Measurements from ENCODE around the gene DECR2.
"Not testable (repeated sequence)": the region's sequence is repeated elsewhere in the genome, so short reads cannot be mapped to it uniquely, and the experiment has no call there.

DECR2 gene

DNA sequence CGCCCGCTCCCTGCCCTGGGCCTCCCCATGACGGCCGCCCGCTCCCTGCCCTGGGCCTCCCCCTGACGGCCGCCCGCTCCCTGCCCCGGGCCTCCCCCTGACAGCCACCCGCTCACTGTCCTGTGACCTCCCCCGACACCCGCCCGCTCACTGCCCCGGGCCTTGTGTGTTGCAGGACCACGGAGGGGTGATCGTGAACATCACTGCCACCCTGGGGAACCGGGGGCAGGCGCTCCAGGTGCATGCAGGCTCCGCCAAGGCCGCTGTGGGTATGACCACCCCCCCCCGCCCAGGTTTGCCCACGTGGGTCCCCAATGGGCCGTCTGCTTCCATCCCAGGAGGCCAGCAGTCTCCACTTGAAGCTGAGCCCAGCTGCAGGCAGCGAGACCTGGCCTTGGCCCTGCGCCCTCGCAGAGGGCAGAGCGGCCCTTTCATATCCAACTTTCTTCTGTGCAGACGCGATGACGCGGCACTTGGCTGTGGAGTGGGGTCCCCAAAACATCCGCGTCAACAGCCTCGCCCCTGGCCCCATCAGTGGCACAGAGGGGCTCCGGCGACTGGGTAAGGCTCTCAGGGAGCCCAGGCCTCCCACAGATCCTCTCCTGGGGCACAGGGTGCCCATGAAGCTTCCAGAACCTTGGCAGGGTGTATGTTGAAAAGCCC is 9.0 kb downstream of the DECR2 start:
- peaks cover 15% of the 10 kb centered on the region for H3K36me3 ChIP-seq (ENCODE audit: insufficient read depth, low read length)
- H3K4me3 ChIP-seq (ENCODE audit: low read length) = no peak overlapping the region
- no peaks in the 10 kb centered on the region for H3K9me3 ChIP-seq (ENCODE audit: low read length)
- no peaks in the 10 kb centered on the region for H3K27me3 ChIP-seq (ENCODE audit: insufficient read depth, low read length)
- no peaks in the 10 kb centered on the region for H3K4me1 ChIP-seq (ENCODE audit: insufficient read depth, low read length)
- no peak overlapping the region for H2AFZ ChIP-seq (ENCODE audit: low read depth, low read length)

DNA sequence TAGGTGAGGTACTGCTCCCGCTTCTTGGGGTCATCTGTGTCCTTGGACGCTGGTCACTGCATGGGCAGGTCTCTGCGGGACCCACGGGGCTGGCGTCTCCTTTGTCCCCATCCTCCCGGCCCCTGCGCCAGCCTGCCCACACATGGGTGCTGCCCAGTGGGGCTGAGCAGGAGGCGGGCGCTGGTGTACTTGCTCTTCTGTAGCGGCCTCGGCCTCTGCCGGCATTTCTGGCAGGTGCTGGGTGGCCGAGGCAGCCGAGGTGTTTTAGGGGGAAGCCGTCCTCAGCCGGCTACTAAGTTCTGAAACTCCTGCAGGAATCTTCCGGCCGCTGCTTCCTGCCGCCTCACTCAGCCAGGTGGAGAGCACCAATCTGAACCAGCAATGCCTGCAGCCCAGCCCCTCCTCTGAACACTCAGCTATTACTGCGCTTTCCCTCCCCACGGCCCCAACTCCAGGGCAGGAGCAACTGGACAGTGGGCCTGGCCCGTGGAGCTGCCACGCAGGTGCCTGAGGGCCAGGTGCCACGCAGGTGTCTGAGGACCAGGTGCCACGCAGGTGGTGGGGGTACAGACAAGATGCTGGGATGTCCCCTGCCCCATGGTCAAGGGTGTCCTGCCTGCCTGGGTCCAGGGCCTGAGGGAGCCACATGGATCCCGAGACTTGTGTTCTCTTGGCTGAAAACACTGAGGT is 10.0 kb downstream of the DECR2 start:
- H3K4me1 ChIP-seq (ENCODE audit: insufficient read depth, low read length) = no peaks in the 10 kb centered on the region
- no peak overlapping the region for H3K4me3 ChIP-seq (ENCODE audit: low read length)
- no peak overlapping the region for H2AFZ ChIP-seq (ENCODE audit: low read depth, low read length)
- H3K27me3 ChIP-seq (ENCODE audit: insufficient read depth, low read length) = no peaks in the 10 kb centered on the region
- H3K9me3 ChIP-seq (ENCODE audit: low read length) = no peaks in the 10 kb centered on the region
- H3K36me3 ChIP-seq (ENCODE audit: insufficient read depth, low read length) = peaks cover 15% of the 10 kb centered on the region

- Histone ChIP-seq H3K4me3 (ENCODE audit: low read length) (no peak overlapping the region), H3K4me1 (ENCODE audit: insufficient read depth, low read length) (no peaks in the 10 kb centered on the region), H3K27me3 (ENCODE audit: insufficient read depth, low read length) (no peaks in the 10 kb centered on the region), H3K9me3 (ENCODE audit: low read length) (no peaks in the 10 kb centered on the region), H2AFZ (ENCODE audit: low read depth, low read length) (no peak overlapping the region), H3K36me3 (ENCODE audit: insufficient read depth, low read length) (peaks cover 15% of the 10 kb centered on the region)
Observed at GRCh38 chr16:414395-415169, 12.9 kb downstream of the DECR2 start.

DNA sequence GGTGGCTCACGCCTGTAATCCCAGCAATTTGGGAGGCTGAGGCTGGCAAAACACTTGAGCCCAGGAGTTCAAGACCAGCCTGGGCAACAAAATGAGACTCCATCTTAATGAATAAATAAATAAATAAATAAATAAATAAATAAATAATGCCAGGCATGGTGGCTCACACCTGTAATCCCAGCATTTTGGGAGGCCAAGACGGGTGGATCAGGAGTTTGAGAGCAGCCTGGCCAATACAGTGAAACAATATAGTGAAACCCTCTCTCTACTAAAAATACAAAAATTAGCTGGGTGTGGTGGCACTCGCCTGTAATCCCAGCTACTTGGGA is 13.4 kb downstream of the DECR2 start:
- not testable (repeated sequence) for H3K4me3 ChIP-seq (ENCODE audit: low read length); H3K27me3 ChIP-seq (ENCODE audit: insufficient read depth, low read length); H3K9me3 ChIP-seq (ENCODE audit: low read length); H3K4me1 ChIP-seq (ENCODE audit: insufficient read depth, low read length); H2AFZ ChIP-seq (ENCODE audit: low read depth, low read length)
- H3K36me3 ChIP-seq (ENCODE audit: insufficient read depth, low read length) = peaks cover 15% of the 10 kb centered on the region

DNA sequence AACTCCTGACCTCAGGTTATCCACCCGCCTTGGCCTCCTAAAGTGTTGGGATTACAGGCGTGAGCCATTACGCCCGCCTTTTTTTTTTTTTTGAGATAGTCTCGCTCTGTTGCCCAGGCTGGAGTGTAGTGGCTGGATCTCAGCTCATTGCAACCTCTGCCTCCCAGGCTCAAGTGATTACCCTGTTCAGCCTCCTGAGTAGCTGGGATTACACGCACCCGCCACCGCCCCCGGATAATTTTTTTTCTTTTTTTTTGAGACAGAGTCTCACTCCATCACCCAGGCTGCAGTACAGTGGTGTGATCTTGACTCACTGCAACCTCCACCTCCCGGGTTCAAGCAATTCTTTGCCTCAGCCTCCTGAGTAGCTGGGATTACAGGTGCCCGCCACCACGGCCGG is 20.5 kb downstream of the DECR2 start:
- not testable (repeated sequence) for H3K9me3 ChIP-seq (ENCODE audit: low read length); H3K4me1 ChIP-seq (ENCODE audit: insufficient read depth, low read length); H3K4me3 ChIP-seq (ENCODE audit: low read length)

GRCh38 chr16:424033-424622 is 22.4 kb downstream of the DECR2 start:
- Histone ChIP-seq H3K9me3 (ENCODE audit: low read length) (no peaks in the 10 kb centered on the region), H3K27me3 (ENCODE audit: insufficient read depth, low read length) (no peaks in the 10 kb centered on the region), H3K36me3 (ENCODE audit: insufficient read depth, low read length) (peaks cover 10% of the 10 kb centered on the region), H2AFZ (ENCODE audit: low read depth, low read length) (no peak overlapping the region), H3K4me3 (ENCODE audit: low read length) (no peak overlapping the region), H3K4me1 (ENCODE audit: insufficient read depth, low read length) (peaks cover 16% of the 10 kb centered on the region)

More for the DNA sequence above, 20.5 kb downstream of the DECR2 start:
- H3K27me3 ChIP-seq (ENCODE audit: insufficient read depth, low read length); H2AFZ ChIP-seq (ENCODE audit: low read depth, low read length); H3K36me3 ChIP-seq (ENCODE audit: insufficient read depth, low read length): not testable (repeated sequence)

DNA sequence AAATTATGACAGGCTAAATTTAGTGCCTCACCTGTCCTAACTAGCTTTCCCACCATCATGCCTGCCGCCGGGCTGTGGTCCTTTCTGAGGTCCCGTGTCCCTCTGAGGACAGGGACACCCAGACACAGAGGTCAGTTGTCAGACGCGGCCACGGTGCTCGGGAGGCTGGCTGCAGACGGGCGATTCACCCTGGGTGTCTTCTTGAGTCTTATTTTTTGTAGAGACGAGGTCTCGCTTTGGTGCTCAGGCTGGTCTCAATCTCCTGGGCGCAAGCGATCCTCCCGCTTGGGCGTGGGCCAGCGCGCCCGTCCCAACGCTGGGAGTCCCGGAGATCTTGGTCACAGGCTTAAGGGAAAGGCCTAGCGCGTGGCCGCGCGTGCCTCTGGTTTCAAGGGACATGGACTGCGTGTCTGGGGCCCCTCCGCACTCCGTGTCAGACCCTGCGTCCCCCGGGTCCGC is 23.0 kb downstream of the DECR2 start:
- H3K4me1 ChIP-seq (ENCODE audit: insufficient read depth, low read length) = peaks cover 16% of the 10 kb centered on the region
- H2AFZ ChIP-seq (ENCODE audit: low read depth, low read length) = peak overlapping the region; percentile 83
- peak overlapping the region; percentile 61 for H3K4me3 ChIP-seq (ENCODE audit: low read length)
- no peaks in the 10 kb centered on the region for H3K27me3 ChIP-seq (ENCODE audit: insufficient read depth, low read length)
- H3K9me3 ChIP-seq (ENCODE audit: low read length) = no peaks in the 10 kb centered on the region
- peaks cover 15% of the 10 kb centered on the region for H3K36me3 ChIP-seq (ENCODE audit: insufficient read depth, low read length)

DNA sequence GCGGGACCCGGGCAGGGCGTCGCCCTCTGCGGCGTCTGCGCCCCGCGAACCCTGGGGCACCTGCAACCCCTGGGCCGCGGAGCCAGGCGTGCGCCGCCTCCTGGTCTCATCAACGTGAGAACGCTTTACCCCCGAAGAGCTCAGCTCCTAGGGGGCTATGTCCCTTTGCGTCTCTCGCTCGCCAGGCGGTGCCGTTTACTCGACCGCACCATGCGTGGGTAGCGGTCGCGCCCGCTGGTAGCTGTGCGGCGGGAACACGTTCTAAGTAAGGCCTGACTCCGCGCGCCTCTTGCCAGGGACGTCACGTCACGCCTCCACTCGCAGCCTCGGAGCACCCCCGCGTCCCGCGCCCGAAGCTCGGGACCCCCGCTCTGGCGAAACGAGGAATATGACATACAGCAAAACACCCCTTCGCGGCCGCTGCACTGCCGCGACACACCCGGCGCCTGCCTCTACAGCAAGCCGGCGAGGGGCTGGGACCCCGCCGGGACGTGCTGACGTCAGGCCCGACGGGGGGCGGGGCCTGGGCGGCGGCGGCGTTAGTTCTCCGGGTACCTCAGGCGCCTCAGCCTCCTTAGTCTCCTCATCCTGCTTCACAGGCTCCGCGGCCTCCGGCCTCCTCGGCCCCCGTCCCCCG is 23.5 kb downstream of the DECR2 start, which contains the start of gene RAB11FIP3:
Gene RAB11FIP3 (plus strand): TSS at position 568 of the 637 bp plus-strand sequence. CDS start 358 bp downstream, outside the sequence.
- Histone ChIP-seq H3K4me1 (ENCODE audit: insufficient read depth, low read length) (peaks cover 21% of the 10 kb centered on the region), H3K36me3 (ENCODE audit: insufficient read depth, low read length) (peaks cover 20% of the 10 kb centered on the region), H2AFZ (ENCODE audit: low read depth, low read length) (peak within 1 kb of the TSS; percentile 83), H3K4me3 (ENCODE audit: low read length) (peak within 1 kb of the TSS; percentile 61), H3K27me3 (ENCODE audit: insufficient read depth, low read length) (no peaks in the 10 kb centered on the region), H3K9me3 (ENCODE audit: low read length) (no peaks in the 10 kb centered on the region)

DNA sequence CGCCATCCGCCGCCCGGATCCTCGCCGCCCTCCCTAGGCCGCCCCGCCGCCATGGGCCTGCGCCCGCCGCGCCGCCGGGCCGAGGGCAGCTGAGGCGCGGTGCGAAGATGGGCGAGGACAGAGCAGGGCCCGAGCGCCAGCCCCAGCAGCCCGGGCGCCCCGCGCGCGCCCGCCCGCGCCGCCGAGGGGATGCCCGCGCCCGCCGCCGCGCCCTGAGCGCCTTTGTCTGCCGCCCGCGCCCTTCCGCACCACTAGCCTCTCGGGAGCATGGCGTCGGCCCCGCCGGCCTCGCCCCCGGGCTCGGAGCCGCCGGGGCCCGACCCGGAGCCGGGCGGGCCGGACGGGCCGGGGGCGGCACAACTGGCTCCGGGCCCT is 24.0 kb downstream of the DECR2 start:
- peak overlapping the region; percentile 61 for H3K4me3 ChIP-seq (ENCODE audit: low read length)
- no peak overlapping the region for H2AFZ ChIP-seq (ENCODE audit: low read depth, low read length)
- H3K9me3 ChIP-seq (ENCODE audit: low read length) = no peaks in the 10 kb centered on the region
- peaks cover 23% of the 10 kb centered on the region for H3K36me3 ChIP-seq (ENCODE audit: insufficient read depth, low read length)
- H3K27me3 ChIP-seq (ENCODE audit: insufficient read depth, low read length) = no peaks in the 10 kb centered on the region
- H3K4me1 ChIP-seq (ENCODE audit: insufficient read depth, low read length) = peaks cover 22% of the 10 kb centered on the region

GRCh38 chr16:426115-426905 is 24.6 kb downstream of the DECR2 start:
- Histone ChIP-seq H3K4me3 (ENCODE audit: low read length) (peak overlapping the region; percentile 61), H2AFZ (ENCODE audit: low read depth, low read length) (no peak overlapping the region), H3K36me3 (ENCODE audit: insufficient read depth, low read length) (peaks cover 23% of the 10 kb centered on the region), H3K27me3 (ENCODE audit: insufficient read depth, low read length) (no peaks in the 10 kb centered on the region), H3K4me1 (ENCODE audit: insufficient read depth, low read length) (peaks cover 22% of the 10 kb centered on the region), H3K9me3 (ENCODE audit: low read length) (no peaks in the 10 kb centered on the region)

GRCh38 chr16:426906-427249 is 25.2 kb downstream of the DECR2 start:
- Histone ChIP-seq H3K4me1 (ENCODE audit: insufficient read depth, low read length) (peaks cover 22% of the 10 kb centered on the region), H3K27me3 (ENCODE audit: insufficient read depth, low read length) (no peaks in the 10 kb centered on the region), H3K4me3 (ENCODE audit: low read length) (peak overlapping the region; percentile 61), H2AFZ (ENCODE audit: low read depth, low read length) (no peak overlapping the region), H3K9me3 (ENCODE audit: low read length) (no peaks in the 10 kb centered on the region), H3K36me3 (ENCODE audit: insufficient read depth, low read length) (peaks cover 25% of the 10 kb centered on the region)

DNA sequence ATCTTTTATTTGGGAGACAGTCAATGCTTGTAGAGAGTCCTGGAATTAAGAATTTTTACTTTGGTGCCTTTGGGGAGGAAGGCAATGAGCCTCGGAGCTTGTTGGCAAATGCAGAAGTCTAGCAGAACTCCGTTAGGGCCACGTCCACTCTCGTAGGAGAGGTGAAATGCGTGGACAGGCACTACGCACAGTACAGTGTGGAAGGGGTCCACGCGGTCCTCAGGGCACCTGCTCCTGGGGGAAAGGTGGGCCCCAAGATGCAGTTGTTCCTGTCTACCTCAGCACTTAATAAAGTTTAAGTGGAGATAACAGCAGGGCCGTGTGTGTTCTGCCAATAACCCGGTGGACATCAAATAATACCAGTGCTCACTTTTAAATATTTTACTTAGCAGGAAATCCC is 25.6 kb downstream of the DECR2 start:
- Histone ChIP-seq H2AFZ (ENCODE audit: low read depth, low read length) (no peak overlapping the region), H3K36me3 (ENCODE audit: insufficient read depth, low read length) (peaks cover 25% of the 10 kb centered on the region), H3K4me3 (ENCODE audit: low read length) (peak overlapping the region; percentile 61), H3K4me1 (ENCODE audit: insufficient read depth, low read length) (peaks cover 22% of the 10 kb centered on the region), H3K27me3 (ENCODE audit: insufficient read depth, low read length) (no peaks in the 10 kb centered on the region), H3K9me3 (ENCODE audit: low read length) (no peaks in the 10 kb centered on the region)

All from neuron (in vitro differentiated cells).